Activated T-cell treated with anti-CD3 and anti-CD28 coated beads for 48 hours (primary cell): Measurements from ENCODE around the gene WFDC10A.
"Not testable (repeated sequence)": the region's sequence is repeated elsewhere in the genome, so short reads cannot be mapped to it uniquely, and the experiment has no call there.

Experiments used
- DNase-seq: peaks from one replicate; pipeline ENCODE4 v3.0.0-alpha.2; 2020; ENCODE audit warnings: low read depth

The WFDC10A gene

DNA sequence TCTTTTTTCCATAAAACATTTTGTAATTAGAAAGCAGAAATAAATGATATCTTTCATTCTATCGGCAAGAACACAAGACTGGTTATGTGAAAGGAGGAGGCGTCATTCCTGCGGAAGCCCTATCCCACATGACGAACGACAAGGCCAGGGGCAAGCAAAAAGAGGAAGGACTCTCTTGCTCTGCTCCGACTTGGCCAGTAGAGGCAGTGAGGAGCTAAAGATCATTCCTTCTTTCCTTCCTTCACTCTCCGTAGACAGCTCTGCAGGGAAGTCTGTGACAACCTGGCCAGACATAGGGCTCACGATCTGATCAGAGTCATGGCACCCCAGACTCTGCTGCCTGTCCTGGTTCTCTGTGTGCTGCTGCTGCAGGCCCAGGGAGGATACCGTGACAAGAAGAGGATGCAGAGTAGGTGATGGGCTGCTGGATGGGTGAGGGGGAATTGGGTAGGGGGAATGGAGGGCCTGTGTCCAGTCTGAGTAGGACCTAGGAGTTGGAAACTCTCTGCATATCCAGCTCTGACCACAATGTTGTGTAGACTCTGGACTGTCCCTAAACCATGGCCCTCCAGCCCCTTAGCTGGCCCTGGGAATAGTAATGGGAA lies at the start of gene WFDC10A:
Gene WFDC10A (plus strand): TSS at position 244 of the 605 bp plus-strand sequence. CDS start 75 bp downstream, at position 319.
- DNase-seq = peak; percentile 10

GRCh38 chr20:45581702-45582101 lies 47.8 kb upstream of the WFDC10A start:
- no peak for DNase-seq

DNA sequence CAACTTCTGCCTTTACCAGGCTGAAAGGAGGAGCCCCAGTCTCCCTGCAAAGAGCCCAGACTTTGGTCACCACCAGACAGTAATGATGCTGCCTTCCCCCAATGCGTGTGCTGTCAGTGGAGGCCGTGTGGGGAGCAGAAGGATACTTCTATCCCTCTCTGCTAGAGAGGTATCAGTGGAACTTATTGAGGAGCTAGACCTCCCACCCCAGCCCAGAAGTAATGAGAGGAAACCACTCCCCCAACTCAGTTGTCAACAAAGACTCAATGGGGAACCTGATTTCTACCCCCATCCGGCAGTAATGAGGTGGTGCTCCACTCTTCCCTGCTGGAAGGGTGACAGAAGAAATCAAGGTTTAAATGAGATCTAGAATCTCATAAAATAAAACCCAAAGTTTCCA lies 46.0 kb upstream of the WFDC10A start:
- DNase-seq = no peak

DNA sequence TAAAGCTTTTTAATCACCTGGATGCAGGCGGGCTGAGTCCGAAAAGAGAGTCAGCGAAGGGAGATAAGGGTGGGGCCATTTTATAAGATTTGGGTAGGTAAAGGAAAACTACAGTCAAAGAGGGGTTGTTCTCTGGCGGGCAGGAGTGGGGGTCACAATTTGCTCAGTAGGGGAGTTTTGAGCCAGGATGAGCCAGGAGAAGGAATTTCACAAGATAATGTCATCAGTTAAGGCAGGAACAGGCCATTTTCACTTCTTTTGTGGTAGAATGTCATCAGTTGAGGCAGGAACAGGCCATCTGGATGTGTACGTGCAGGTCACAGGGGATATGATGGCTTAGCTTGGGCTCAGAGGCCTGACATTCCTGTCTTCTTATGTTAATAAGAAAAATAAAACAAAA lies 45.2 kb upstream of the WFDC10A start:
- not testable (repeated sequence) for DNase-seq

- DNase-seq = not testable (repeated sequence)
Observed at GRCh38 chr20:45585986-45586385, 43.6 kb upstream of the WFDC10A start.

GRCh38 chr20:45588800-45589199 lies 40.7 kb upstream of the WFDC10A start:
- DNase-seq = no peak

- DNase-seq = no peak
Observed at GRCh38 chr20:45589725-45590124, 39.8 kb upstream of the WFDC10A start.

- DNase-seq = no peak
Observed at GRCh38 chr20:45592574-45593189, 36.9 kb upstream of the WFDC10A start.

DNA sequence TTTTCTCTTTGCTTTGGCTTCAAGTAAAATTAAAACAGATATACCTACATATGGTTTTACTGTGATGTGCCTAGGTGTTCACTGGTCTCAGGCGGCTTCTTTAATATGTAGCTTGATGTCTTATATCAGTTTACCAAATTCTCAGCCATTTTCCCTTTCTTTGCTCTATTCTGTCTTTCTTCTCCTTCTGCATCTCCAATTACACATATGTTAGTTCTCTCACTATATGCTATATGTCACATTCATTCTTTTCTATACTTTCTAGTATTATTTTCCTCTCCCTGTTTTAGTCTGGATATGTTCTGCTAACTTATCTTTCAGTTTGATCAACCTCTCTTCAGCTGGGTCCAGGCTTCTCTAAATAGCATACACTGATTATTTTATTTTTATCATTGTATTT lies 36.0 kb upstream of the WFDC10A start:
- DNase-seq = no peak

DNA sequence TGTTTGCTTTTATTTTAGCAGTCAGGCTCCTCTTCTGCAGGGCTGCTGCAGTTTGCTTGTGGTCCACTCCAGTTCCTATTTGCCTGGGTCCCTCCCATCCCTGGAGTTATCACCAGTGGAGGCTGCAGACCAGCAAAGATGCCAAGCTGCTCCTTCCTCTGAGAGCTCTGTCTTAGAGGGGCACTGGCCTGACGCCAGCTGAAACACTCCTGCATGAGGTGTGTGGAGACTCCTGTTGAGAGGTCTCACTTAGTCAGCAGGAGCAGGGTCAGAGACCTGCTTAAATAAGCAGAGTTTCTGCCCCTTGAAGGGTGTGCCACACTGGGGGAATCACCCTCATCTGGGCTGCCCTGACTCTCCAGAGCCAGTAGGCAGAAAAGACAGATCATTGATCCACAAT lies 34.3 kb upstream of the WFDC10A start:
- DNase-seq = no peak

- no peak for DNase-seq
Observed at GRCh38 chr20:45607810-45608209, 21.7 kb upstream of the WFDC10A start.

GRCh38 chr20:45611054-45611453 lies 18.5 kb upstream of the WFDC10A start:
- DNase-seq = peak; percentile 49

DNA sequence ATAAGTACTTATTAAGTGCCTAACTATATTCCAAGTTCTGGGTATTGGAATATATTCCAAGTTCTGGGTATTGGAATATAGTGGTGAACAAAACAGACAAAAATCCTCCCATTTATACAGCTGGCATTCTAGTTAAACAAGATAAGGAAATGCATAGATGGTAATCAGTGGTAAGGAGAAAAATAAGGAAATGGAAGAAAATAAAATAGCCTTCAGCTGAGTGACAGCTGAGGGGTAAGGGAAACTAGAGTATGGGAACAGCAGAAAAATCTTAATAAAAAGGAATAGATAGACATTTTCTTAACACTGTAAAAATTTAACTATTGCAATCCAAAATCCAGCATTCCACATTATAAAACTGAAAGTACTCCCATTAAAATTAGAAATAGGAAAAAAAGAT lies 17.2 kb upstream of the WFDC10A start:
- no peak for DNase-seq

DNA sequence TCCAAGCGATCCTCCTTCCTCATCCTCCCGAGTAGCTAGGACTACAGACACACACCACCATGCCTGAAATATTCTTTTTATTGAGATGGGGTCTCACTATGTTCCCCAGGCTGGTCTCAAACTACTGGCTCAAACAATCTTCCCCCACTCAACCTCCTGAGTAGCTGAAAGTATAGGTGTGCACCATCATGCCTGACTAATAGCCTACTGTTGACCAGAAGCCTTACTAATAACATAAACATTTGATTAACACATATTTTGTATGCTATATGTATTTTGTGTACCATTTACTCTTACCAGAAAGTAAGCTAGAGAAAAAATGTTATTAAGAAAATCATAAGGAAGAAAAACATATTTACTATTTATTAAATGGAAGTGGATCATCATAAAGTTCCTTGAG lies 11.9 kb upstream of the WFDC10A start:
- DNase-seq = no peak

- DNase-seq = no peak
Observed at GRCh38 chr20:45621593-45621992, 7.9 kb upstream of the WFDC10A start.

GRCh38 chr20:45626540-45626939 lies 3.0 kb upstream of the WFDC10A start:
- no peak for DNase-seq

GRCh38 chr20:45630371-45630770 lies 832 bp downstream of the WFDC10A start:
- no peak for DNase-seq

DNA sequence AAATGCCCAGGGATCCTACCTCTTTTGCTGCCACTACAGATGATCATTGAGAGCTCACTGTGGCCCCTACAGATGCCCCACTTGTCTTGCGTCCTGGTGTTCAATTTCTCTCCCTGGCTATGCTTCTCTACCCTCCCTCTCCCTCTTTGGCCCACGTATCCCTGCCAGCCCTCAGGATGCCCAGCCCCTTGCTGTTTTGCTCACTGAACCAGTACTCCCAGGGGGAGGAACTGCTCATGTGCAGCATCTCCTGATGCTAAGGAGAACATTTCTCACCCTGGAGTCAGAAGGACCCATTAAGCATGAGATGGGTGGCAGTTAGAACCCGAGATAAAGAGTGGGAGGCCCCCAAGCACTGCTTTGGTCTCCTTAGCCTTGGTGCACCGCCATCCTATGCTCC lies 1.6 kb downstream of the WFDC10A start, which contains the start of gene WFDC9:
Gene WFDC9 (minus strand): TSS at position 101 of the 400 bp plus-strand sequence. CDS start 21,103 bp downstream, outside the sequence.
- no peak for DNase-seq

DNA sequence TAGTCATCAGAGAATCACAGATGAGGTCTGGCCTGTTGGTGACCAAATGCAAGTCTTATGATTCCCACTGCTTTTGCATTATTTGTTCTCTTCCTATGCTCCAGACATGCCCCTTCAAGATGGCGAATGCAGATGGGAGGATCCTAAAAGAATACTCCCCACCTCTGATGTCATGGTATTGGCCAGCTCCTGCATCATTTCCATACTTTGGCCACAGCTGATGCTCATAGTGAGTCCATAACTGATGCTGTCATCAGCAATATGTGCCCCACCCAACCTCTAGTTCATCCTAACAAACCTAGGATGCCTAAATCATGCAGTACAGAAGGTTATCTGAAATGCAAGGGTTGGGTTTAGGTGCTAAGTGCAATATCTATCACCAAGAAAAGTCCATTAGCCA lies 7.0 kb downstream of the WFDC10A start:
- no peak for DNase-seq

GRCh38 chr20:45639687-45640086 lies 10.1 kb downstream of the WFDC10A start:
- no peak for DNase-seq

DNA sequence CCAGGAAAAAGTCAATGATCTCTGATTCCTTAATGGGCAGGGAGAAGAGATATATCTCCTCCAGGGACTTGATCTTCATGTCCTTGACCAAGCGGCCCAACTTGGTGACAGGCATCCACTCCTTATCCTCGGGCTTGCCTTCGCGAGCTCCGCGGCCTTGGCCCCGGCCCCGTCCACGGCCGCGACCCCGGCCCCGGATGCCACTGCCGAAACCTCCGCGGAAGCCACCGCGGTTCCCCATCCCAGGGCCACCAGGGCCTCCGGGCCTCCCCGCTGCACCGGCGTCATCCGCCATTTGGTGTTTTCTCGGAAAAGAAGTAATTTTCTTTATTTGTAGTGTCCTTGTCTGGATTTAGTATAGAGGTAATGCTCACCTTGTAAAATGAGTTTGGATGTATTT lies 11.5 kb downstream of the WFDC10A start:
- DNase-seq = not testable (repeated sequence)

DNA sequence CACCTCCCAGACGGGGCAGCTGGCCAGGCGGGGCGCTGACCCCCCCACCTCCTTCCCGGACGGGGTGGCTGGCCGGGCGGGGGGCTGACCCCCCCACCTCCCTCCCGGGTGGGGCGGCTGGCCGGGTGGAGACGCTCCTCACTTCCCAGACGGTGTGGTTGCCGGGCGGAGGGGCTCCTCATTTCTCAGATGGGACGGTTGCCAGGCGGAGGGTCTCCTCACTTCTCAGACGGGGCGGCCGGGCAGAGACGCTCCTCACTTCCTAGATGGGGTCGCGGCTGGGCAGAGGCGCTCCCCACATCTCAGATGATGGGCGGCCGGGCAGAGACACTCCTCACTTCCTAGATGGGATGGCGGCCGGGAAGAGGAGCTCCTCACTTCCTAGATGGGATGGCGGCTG lies 16.3 kb downstream of the WFDC10A start:
- not testable (repeated sequence) for DNase-seq

DNA sequence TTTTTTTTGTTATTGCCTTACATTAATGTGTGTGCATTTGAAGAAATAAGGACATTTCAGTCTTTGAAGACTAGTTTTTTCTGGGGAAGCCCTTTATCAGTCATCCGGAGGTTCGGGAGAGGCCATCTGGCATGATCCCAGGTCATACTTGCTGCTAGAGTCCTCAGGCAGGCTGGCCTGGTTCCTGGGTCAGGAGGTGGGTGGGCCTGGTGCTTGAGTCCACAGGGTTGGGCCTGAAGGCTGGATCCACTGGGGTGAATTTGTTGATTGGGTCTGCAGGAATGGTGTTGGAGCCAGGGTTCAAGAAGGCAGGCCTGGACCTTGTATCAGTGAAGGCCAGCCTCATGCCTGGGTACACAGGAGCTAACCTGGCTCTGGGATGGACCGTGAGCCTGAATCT lies 17.3 kb downstream of the WFDC10A start:
- no peak for DNase-seq
